ENCODE results near the gene CSRP2.

GRCh38 chr12:76882367-76882766, 3.5 kb upstream of the CSRP2 start:
- TF ChIP-seq CTCF (IDR thresholded peaks at IDR 0.05): no peak
- TF ChIP-seq POLR2A (IDR thresholded peaks at IDR 0.05): no peak
